ENCODE results near the gene GRM2.

GRCh38 chr3:51678641-51679040, 28.2 kb upstream of the GRM2 start:
- no peak for TF ChIP-seq CTCF (conservative IDR thresholded peaks at IDR 0.05; ENCODE audit: low read length)
- TF ChIP-seq EZH2phosphoT487 (IDR thresholded peaks at IDR 0.05; ENCODE audit: borderline replicate concordance, low read depth, low read length): no peak
